Measurements from ENCODE around the gene CACNA1I.

- no peak for TF ChIP-seq TAF1 (IDR thresholded peaks at IDR 0.05; ENCODE audit: low read depth)
- no peak for TF ChIP-seq MAX (IDR thresholded peaks at IDR 0.05)
- no peak for TF ChIP-seq ZBTB7A (IDR thresholded peaks at IDR 0.05; ENCODE audit: low read depth)
- no peak for TF ChIP-seq EGR1 (IDR thresholded peaks at IDR 0.05)
- no peak for TF ChIP-seq FOXM1 (IDR thresholded peaks at IDR 0.05; ENCODE audit: borderline replicate concordance, low read depth)
- no peak for TF ChIP-seq YY1 (IDR thresholded peaks at IDR 0.05; ENCODE audit: low read depth)
- TF ChIP-seq, protein P1, sequence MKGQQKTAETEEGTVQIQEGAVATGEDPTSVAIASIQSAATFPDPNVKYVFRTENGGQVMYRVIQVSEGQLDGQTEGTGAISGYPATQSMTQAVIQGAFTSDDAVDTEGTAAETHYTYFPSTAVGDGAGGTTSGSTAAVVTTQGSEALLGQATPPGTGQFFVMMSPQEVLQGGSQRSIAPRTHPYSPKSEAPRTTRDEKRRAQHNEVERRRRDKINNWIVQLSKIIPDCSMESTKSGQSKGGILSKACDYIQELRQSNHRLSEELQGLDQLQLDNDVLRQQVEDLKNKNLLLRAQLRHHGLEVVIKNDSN (IDR thresholded peaks at IDR 0.05), result no peak
- no peak for TF ChIP-seq CEBPB (IDR thresholded peaks at IDR 0.05)
- no peak for TF ChIP-seq RAD21 (IDR thresholded peaks at IDR 0.05; ENCODE audit: low read depth)
- TF ChIP-seq REST (IDR thresholded peaks at IDR 0.05; ENCODE audit: low read depth), result no peak
Observed at GRCh38 chr22:39547587-39547947, 23.0 kb upstream of the CACNA1I start.

Measured in Ishikawa (cell line).